GM18499 (cell line): ENCODE measurements around the gene TPK1.
"Not testable (repeated sequence)": the region's sequence is repeated elsewhere in the genome, so short reads cannot be mapped to it uniquely, and the experiment has no call there.

Experiments
- ATAC-seq: cut with Tn5 transposase; IDR thresholded peaks from one replicate; pipeline ENCODE4 v1.9.1; 2021; ENCODE audit warnings: moderate number of reproducible peaks; ENCODE audit not compliant: insufficient read depth, unreplicated experiment

Gene TPK1

GRCh38 chr7:144826208-144826607, 9.6 kb downstream of the TPK1 start:
- ATAC-seq: no peak

GRCh38 chr7:144824360-144824759, 11.5 kb downstream of the TPK1 start:
- ATAC-seq: no peak

DNA sequence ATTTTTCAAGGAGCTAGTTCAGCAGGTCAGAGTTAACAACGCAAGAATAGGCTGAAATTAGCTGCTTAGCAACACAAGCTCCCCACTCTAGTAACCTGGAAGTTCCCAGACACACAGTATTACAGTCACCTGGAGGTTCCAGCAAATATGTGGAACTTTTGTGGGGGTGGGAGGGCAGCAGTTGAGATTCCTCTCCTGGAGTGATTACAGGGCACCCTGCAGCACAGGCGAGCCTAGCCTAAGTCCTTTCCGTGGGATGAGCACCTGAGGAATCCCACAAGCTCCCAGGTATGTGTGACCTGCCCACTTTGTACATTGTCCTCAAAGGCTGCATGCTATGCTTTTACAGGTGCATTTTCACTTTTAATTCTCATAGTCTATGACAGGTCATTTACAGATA, 13.6 kb downstream of the TPK1 start:
- ATAC-seq: no peak

DNA sequence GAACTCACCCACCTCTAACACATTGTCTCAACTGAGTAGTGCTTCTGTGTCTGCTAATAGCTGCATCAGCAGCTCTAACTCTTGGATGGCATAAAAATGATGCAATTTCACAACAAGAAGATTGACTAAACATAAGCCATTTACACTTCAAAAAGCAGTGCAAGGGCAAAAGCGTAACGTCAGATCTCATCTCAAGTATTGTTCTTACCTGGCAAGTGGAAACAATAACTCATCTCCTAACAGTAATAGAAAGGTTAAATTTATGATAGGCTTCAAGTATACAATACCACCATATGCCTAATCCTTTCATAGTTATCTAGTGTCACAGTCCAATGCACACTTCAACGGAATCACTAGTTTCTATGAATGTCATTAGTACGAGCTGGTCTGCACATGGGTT, 14.8 kb downstream of the TPK1 start:
- ATAC-seq: peak; percentile 45

- no peak for ATAC-seq
Measured at GRCh38 chr7:144820552-144820951, 15.3 kb downstream of the TPK1 start.

DNA sequence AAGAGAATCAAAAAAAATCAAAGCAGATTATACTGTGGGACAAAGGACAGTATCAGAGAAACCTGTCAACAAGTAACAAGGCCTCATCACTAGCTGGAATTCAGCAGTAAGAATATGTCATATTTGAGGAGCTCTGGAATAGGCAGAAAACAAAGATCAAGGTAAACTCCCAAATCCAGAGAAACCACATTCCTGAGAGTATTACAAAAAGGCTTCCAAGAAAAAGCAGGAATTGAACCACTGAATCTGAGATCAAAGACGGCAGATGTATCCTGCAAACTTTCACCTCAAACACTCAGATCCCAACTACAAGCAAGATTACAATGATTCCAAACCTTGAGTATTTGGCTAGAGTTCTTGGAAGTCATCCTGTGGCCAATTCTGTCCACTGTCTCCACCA, 16.3 kb downstream of the TPK1 start:
- ATAC-seq: no peak

DNA sequence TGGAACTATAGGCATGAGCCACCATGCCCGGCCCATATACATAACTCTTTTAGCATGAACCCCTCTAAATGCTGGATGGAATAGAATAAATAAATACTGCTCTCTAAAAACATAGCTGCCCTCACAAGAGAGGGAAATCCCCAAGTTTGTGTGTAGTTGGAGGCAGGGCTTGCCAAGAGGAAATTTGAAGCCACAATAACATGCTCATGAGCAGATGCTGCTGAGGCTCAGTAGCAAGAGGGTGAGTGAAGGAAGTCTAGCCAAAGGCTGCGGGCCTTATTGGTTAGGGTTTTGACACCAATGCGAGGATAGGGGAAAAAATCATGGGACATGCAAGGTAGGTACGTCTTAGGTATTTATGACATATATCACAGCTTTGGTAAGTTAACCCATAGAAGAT, 17.3 kb downstream of the TPK1 start:
- ATAC-seq: peak; percentile 71

GRCh38 chr7:144817001-144817400, 18.9 kb downstream of the TPK1 start:
- no peak for ATAC-seq

DNA sequence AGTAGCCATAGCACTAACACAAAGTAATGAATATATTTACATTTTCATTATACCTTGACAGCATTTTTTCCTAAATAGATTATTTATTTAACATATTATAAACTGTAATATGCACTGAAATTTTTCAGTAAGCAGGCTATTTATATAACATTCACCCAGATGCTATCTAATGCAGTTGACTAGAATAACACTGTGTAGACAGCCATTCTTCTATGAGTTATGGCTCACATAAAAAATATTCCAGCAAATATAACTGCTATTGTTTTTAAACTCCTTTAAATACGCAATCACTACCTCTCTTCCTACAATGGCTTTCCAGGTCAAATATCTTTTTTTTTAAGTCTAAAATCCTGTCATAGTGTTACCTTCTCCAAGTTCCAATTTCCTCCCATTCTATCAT, 21.6 kb downstream of the TPK1 start:
- ATAC-seq: no peak

GRCh38 chr7:144812379-144813283, 23.2 kb downstream of the TPK1 start:
- ATAC-seq: peak; percentile 93

DNA sequence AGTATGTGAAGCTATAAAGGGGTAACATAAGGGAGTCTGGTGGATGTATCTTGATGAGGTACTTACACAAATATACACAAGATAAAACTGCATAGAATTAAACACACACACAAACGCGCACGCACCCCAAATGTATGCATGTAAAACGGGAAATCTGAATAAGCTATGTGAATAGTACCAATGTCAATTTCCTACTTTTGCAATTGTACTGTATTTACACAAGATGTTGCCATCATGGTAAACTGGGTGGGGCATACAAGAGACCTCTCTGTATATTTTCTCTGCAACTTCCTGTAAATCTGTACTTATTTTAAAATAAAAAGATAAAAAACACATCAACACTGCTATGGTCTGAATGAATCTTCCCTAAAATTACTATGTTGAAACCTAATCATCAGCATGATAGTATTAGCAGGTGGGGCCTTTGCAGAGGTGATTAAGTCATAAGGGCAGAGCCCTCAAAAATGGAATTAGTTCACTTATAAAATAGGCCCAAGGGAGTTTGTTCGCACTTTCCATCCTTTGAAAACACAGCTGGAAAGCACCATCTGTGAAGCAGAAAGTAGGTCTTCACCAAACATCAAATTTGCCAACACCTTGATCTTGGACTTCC, 30.1 kb downstream of the TPK1 start:
- no peak for ATAC-seq

GRCh38 chr7:144800678-144801436, 35.0 kb downstream of the TPK1 start:
- ATAC-seq: not testable (repeated sequence)

DNA sequence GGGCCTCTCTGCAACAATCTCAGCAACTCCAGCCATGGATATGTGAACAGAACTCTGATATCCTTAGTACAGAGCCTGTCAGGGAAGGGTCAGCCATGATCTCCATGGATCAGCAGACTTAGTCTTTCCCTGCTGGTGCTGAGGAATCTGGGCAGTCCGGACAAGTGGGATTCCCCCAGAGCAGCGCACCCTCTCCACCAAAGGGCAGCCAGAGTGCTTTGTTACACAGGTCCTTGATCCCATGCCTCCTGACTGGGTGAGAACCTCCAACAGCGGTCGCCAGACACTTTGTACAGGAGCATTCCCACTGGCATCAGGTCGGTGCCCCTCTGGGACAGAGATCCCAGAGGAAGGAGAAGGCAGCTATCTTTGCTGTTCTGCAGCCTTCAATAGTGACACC, 38.9 kb downstream of the TPK1 start:
- no peak for ATAC-seq

DNA sequence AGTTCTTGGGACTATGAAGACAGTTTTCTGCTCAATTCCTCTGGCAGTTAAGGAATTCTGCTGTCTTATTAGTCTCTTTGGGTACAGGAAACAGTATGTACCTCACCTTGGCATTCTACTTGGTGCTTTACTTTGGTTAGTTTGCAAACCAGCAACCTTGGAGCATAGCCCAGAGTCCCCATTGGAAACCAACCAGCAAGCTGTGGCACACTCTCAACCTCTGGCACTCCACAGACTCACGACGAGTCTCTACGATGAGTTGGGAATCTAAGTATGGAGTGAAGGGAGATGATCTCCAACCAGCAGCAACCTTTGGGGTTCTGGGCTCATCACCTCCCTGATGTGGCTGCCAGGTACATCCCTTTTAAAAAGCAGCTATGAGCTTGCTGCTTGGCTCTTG, 43.8 kb downstream of the TPK1 start:
- no peak for ATAC-seq

DNA sequence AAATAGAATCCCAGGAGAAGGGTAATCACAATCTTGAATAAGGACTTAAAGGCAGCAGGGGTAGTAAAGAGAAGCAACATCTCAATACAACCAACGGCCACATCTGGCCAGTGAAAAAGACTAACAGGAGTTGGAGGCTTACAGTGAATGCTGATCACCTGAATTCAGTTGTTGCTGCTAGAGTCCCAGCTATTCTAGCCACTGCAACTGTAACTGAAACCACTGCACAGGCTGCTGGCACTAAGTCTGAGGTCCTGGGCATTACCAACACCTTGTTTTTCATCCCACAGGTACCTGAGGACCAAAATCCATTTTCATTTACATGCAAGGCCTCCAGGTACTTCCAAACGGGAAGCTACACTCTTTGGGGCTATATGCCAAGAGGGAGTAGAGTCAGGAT, 44.4 kb downstream of the TPK1 start:
- ATAC-seq: no peak

DNA sequence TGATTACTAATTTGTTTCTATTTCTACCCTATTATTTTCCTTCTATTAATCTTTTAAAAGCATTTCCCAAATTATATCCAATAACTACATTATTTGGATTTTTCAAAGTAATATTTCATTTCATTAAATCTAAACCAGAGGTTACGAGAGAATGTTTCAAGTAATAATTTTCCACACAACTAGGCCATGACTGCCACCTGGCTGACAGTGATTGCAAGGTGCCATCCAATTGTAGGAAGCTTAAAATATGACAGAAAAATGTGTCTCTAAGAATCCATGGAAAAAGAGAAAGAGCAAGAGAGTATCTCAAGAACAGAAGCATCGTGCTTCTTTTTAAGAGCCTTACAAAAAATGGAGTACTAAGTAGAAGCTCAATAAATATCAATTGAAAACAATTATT, 48.7 kb downstream of the TPK1 start:
- ATAC-seq: no peak

GRCh38 chr7:144786522-144786921, 49.3 kb downstream of the TPK1 start:
- ATAC-seq: no peak

DNA sequence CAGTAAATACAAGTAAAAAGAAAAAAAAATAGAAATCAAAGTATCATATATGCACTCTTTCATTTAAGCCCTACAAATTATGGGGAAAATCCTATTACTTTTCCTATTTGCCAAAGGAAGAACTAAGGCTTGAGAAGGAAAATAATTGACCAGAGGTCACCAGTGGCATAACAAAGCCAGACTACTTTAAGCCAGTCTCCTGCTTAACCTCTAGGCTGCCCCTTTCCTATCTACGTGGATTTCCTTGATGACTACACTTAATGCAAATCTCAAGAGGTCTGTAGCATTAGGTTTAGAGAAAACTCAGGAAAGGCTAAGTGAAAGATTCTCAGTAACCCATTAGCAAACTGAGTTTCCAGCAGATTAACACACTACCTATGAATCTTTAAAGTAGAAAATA, 49.8 kb downstream of the TPK1 start:
- ATAC-seq: no peak

DNA sequence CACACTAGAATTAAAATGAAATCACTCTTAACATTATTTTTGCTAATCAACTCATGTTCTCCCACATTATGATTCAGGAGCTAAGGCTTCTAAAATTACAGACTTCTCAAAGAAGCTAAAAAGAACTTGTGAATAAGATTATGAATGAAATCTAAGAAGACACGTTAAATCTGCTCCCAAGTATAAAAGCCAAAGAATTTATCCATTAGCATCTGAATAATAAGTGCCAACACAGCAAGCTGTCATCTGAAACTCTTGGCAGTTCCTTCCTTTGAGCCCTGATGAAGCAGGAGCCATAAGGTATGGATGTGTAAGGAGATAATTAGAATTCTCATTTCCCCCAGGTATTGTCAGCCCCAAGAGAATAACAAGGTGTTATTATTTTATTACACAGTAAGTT, 50.3 kb downstream of the TPK1 start:
- no peak for ATAC-seq

- no peak for ATAC-seq
Measured at GRCh38 chr7:144784943-144785342, 50.9 kb downstream of the TPK1 start.

DNA sequence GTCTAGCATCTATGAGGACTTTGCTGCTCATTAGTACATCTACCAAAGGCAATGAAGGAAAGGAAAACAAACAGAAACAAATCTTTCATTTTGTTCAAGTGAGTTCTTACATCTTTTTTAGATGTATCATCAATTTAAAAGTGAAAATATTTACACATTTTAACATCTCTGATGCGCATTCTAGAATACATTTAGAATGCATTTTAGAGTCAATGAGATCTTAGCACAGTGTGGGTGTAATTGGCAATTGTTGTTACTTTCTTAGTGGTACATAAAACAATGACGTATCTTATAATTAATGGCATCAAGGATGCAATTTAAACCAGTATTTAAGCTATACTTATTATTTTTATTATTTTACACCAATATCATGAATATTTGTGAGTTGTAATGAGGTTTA, 51.4 kb downstream of the TPK1 start:
- ATAC-seq: no peak
